GM21526 (cell line): ENCODE data around the gene DDX39B.
"Not testable (repeated sequence)": the region's sequence is repeated elsewhere in the genome, so short reads cannot be mapped to it uniquely, and the experiment has no call there.

Experiments used
- ATAC-seq: cut with Tn5 transposase; IDR thresholded peaks from one replicate; pipeline ENCODE4 v1.9.1; 2021; ENCODE audit warnings: moderate library complexity; ENCODE audit not compliant: unreplicated experiment, low FRiP score

Gene DDX39B

GRCh38 chr6:31489086-31489485, 52.7 kb downstream of the DDX39B start:
- ATAC-seq = no peak

- ATAC-seq = not testable (repeated sequence)
These were observed 54.1 kb downstream of the DDX39B start for GRCh38 chr6:31487674-31488073.

DNA sequence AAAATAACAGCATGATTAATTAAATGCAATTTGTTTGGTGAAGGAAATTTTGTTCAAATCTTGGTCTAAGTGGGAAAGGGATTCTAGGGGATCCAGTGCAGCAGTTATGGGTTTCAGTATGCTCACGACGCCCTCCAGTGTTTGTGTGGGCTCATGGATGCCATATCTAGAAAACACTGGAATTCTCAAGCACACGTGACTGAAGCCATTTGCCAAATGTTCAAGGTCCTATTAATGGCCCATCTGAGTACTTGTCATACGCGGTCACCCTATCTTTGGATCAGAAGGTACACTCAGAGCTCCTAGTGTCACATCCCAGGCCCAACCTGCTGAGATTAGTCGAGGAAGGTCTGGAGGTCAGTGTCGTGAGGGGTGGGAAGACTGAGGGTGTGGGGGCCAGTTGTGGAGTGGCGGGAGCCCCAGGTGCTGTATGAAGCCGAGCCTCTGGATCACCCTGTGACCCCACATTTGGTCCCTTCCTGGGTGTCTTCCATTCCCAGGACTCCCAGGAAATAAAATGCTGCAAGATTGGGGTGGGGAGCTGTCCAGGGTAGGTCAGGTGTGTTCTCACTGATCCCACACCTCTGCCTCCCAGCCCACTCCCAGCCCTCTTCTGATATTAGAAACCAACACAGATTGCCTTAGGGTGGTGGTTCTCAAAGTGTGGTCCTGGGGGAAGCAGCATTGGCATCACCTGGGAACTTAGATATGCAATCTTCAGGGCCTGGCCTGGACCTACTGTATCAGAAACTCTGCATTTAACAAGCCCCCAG, 55.6 kb downstream of the DDX39B start:
- ATAC-seq = not testable (repeated sequence)

- no peak for ATAC-seq
These were observed 56.7 kb downstream of the DDX39B start for GRCh38 chr6:31485055-31485454.

- ATAC-seq = no peak
These were observed 58.4 kb downstream of the DDX39B start for GRCh38 chr6:31483392-31483791.

DNA sequence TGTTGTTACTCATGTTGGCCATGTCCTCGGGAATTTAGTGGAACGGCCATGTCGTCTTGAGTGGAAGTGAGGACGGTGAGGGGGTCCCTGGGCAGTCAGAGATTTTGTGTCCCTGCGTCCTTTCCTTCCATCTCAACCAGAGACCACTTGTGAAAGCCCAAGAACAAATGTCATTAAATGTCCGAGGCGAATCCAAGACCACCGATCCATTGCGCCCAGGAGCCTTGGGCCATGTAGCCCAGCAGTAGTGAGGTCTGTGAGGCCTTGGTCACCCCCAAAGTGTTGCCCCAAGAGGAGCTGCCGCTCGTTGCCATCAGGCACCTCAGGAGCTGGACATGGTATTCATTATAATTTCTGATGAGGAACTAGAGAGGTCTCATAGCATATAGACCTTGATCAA, 61.2 kb downstream of the DDX39B start:
- no peak for ATAC-seq
